Gastroesophageal sphincter (tissue), 3 donors: ENCODE measurements around the gene UBE2Z.

Experiments used
- CTCF ChIP-seq, 4 experiments: fragments of 200-600 bp in 2 of 4; fragments of 450-650 bp in 2 of 4; sonication (generic) in 1 of 4; IDR thresholded peaks; one replicate each; pipeline ENCODE4 v1.5.1; 2017 to 2019; ENCODE audit warnings: antibody characterized with exemption in 4 of 4, mild to moderate bottlenecking in 2 of 4, moderate library complexity in 2 of 4
- EP300 ChIP-seq: sonication (generic); formaldehyde crosslinking; IDR thresholded peaks from one replicate; pipeline ENCODE4 v1.6.1; 2017; ENCODE audit warnings: antibody characterized with exemption, mild to moderate bottlenecking

GRCh38 chr17:48894886-48895285 lies 13.3 kb upstream of the UBE2Z start:
- TF ChIP-seq CTCF (IDR thresholded peaks at IDR 0.05) (no peak), EP300 (no peak)
